GM21619 (cell line): Measurements from ENCODE around the gene STXBP2.
A peak's percentile ranks its signal among the peaks of the same experiment; 100 is the strongest.

Source experiments
- ATAC-seq: cut with Tn5 transposase; IDR thresholded peaks from one replicate; pipeline ENCODE4 v1.9.1; 2021; ENCODE audit not compliant: unreplicated experiment

STXBP2 gene

DNA sequence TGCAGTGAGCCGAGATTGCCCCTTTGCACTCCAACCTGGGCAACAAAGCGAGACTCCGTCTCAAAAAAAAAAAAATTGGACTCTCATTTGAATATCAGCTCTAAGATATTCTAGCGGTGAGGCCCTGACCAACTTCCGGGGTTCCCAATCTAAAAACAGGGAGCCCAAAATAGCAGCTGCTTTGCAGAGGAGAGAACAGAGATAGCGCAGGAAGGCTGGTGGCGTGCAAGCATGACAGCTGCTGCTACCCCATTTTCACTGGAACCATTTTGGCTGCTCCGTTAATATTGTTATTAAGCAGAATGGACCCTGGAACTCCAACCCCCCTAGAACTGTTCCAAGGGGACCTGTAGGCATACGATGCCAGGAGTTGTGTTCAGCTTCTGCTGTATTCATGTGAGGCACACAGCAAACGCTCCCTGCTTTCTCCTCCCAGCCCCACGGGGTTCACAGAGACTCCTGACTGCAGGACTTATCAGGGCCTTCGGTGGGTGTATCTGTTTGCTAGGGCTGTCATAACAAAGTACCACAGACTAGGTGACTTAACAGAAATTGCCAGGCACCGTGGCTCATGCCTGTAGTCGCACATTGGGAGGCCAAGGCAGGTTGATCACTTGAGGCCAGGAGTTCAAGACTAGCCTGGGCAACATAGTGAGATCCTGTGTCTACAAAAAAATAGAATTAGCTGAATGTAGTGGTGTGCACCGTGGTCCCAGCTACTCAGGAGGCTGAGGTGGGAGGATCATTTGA is 11.5 kb downstream of the STXBP2 start:
- ATAC-seq, result no peak

DNA sequence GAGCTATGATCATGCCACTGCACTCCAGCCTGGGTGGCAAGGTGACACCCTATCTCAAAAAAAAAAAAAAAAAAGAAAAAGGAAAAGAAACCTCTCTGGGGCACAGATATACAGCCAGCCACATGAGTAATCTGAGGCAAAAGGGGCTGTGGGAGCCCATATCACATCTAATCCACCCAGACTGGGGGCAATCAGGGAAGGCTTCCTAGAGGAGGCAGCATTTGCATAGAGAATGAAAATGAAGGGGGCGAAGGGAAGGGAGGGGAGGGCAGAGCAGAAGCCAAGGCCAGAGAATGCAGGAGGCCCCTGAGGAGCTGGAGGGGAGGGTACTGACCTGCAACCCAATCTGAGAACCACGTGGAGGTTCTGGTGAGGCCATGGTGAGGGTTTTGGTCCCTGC is 13.2 kb downstream of the STXBP2 start:
- no peak for ATAC-seq

DNA sequence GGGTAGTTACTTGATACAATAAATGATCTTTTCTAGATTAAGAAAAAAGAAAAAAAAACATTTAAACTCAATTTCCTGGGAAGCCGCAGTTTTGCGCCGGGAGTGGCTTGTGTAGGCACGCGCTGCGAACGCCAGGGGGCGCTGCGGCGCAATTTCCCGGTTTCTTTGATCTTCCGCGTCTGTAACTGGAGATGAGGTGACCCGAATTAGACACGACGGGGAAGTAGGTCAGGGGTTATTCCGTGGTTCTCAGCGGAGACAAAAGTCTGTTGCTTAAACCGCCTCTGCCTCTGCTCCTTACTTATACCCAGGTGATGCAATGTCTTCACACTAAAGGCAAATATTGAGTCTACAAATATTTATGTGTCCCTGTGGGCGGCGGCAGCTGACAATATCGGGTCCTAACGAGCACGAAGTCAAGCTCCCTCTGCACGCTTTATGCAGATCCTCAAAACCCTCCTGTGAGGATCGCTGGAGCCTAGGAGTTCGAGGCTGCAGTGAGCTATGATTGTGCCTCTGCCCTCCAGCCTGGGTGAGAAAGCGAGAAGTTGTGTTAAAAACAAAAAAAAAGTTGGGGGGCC is 15.2 kb downstream of the STXBP2 start:
- ATAC-seq, result no peak

DNA sequence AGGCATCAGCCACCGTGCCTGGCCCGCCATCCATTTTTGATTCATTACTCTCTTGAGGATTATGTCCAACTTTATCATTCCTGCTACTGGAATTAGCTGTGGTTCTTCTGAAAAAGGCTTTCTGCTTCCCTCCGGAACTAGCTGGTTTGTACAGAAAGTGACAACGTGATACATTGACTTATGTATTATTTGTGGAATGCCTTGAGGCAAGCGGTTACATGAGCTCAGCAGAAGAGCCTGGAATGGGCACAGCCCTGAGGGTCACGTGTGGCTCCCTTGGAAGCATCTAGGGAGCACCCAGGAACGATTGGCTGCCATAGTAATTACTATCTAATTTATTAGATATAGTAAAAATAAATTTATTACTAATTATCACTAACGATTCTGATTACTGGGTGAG is 17.5 kb downstream of the STXBP2 start:
- ATAC-seq, result no peak

DNA sequence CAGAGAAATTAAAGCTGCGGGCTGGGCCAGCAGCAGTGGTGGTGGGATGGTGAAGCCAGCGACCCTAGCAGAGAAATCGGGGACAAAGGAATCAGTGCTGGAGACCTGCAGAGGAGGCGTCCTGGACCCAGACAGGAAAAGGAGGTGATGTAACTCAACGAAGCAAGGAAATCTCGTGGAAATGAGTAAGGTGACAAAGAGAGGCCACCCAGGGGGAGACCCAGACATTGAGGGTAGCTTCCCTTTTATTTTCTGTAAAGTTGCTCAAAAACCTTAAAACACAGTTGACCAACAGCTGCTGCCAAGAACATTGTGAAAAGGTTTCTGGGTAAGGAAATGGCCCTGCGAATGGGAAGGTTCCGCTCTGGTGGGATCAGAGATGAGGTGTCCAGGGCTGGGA is 18.7 kb downstream of the STXBP2 start:
- no peak for ATAC-seq

DNA sequence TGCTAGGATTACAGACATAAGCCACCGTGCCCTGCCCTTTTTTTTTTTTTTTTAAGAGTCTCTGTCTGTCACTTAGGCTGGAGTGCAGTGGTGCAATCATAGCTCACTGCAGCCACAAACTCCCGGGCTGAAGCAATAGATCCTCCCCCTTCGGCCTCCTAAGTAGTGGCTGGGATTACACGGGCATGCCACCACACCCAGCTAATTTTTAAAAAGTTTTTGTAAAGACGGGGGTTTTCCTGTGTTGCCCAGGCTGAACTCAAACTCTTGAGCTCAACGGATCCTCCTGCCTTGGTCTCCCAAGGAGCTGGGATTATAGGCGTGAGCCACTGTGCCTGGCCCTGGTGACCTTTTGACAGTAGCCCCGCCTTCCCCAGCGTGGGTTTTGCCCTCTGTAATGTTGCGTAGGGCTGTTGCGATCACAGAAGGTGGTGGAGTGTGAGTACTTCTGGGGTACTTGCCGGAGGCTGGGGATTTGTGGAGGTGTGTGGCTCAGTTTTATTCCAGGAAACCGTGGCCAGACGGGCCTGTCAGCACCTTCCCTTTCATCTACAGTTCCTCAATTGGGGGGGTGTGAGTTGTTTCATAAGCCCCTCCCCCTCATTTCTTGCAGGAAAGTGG is 20.3 kb downstream of the STXBP2 start:
- no peak for ATAC-seq

DNA sequence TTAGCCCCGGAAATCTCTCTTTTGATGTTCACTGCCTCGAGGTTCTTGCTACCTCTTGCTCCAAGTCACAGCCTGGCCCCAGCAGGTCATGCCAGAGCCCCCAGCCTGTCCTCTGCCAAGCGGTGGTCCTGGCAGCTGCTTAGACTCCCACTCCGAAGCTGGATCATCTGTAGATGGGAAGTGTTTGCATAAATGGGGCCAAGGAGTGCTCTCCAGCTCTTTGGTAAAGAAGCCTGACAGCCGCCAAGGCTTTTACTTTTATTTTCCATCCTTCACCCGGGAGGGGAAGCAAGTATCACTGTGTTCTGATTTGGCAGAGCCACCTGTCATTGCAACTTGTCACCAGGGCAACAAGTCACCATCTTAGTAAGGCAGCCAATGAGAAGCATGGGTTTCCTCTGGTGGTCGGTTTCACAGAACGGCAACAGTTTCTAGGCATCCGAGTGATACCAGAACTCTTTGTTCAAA is 21.3 kb downstream of the STXBP2 start:
- ATAC-seq, result peak; percentile 78

DNA sequence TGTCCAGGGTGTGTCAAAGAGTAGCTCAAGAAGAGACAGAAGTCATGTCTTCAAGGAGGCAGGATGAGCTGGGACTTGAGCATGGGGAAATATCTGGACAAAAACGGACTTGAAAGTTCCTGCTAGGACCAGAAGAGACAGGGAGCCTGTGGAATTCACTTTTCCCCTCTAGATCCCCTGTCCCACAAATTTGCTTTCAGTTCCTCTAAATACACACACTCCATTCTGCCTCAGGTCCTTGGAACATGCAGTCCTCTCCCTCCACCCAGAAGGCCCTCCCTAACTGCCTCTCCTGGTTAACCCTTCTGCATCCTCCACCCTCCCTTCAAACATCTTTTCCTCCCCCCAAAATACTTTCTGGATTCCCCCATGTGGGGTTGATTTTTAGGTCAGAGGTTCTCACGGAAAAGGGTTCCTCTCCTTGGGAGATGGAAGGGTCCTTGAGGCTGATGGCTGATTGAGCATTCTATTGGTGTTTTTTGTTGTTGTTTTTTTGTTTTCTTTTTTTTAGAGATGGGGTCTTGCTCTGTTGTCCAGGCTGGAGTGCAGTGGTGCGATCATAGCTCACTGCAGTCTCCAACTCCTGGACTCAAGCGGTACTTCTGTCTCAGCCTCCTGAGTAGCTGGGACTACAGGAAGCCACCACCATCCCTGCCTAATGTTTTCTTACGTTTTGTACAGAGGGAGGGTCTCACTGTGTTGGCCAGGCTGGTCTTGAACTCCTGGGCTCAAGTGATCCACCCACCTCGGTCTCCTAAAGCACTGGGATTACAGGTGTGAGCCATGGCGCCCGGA is 25.0 kb downstream of the STXBP2 start:
- no peak for ATAC-seq

DNA sequence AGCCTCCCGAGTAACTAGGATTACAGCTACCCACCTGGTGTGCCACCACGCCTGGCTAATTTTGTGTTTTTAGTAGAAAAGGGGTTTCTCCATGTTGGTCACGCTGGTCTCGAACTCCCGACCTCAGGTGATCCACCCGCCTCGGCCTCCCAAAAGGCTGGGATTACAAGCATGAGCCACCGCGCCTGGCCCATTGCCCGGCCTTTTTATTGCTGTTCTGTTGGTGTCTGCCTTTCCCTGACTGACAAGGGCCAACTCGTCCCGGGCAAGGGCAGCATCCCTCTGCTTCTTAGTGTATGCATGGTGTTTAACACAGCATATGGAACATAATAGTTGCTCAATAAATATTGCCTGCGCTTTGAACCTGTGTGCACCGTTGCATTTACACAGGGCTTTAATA is 25.7 kb downstream of the STXBP2 start:
- ATAC-seq, result no peak

DNA sequence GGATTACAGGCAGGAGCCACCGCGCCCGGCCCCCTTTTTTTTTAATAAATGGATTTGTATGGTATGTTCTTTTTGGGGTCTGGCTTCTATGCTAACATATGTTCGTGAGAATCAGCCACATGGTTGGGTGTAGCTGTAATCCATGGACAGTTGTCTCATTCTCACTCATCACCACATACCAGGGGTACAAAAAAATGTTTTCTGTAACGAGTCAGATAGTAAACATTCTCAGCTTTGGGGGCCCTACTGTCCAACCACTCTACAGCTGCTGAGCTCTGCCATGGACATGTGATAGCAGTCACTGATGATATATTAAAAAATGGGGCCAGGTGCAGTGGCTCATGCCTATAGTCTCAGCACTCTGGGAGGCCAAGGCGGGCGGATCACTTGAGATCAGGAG is 26.8 kb downstream of the STXBP2 start:
- ATAC-seq, result no peak

DNA sequence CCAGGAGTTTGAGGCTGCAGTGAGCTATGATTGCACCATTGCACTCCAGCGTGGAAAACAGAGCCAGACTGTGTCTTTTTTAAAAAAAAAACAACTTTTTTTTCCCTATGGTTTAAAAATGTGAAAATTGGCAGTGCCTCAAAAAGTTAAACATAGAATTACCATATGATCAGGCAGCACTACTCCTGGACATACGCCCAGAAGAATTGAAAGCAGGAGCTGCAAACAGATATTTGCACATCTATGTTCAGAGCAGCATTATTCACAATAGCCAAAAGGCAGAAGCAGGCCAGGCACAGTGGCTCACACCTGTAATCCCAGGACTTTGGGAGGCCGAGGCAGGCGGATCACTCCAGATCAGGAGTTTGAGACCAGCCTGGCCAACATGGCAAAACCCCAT is 28.2 kb downstream of the STXBP2 start:
- ATAC-seq, result no peak

DNA sequence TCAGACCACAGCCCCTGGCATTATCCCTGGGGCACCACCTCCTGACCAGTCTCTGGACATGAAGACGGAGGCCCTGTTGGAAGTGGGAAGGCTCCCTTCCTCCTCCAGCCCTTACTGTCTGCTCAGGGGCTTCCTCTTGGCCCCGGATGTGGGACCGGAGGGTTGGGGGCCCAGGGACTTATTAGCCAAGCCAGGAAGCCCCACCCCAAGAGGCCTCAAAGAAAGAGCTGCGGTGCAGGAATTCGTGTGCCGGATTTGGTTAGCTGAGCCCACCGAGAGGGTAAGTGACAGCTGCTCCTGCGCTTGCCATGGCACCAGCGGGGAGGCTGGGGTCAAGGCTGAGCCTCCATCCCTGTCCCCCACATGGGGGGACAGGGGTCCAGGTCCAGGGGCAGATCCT is 31.9 kb downstream of the STXBP2 start, which contains the start of gene RETN:
RETN (plus strand) TSS at position 208 of the 400 bp plus-strand sequence. CDS start 278 bp downstream, outside the sequence.
- no peak for ATAC-seq

DNA sequence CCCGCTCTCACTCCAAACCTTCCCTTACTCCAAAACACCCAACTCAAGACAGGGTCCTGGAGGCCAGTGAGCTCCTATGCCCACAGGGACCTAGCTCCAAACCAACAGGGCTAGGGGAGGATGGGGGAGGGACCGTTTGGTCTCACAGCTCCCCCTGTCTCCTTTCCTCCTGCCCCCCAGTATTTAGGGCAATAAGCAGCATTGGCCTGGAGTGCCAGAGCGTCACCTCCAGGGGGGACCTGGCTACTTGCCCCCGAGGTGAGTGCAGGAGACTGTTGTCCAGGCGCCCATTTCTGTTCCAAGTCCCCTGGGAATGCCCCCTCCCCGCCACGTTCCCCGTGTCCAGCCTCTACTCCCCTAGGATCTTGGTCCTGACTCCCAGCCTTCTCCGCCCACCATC is 32.7 kb downstream of the STXBP2 start:
- ATAC-seq, result no peak

DNA sequence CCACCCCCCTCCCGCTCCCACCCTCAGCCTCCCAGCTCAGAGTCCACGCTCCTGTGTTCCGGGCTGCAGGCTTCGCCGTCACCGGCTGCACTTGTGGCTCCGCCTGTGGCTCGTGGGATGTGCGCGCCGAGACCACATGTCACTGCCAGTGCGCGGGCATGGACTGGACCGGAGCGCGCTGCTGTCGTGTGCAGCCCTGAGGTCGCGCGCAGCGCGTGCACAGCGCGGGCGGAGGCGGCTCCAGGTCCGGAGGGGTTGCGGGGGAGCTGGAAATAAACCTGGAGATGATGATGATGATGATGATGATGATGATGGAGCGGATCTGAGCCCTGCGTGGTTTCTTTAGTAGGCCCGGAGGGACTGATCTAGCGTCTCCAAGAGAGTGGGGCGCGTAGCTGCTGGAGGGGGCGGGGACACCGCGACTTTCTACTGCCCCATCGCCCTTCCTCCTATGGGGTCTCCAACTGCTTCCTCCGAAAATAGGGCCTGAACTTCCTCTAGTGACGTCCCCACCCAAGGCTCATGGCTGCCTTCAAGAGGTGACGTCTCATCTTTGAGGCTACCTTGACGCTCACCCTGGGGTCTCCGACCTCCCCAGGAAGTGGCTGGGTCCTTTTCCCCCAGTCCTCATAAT is 33.4 kb downstream of the STXBP2 start:
- no peak for ATAC-seq

DNA sequence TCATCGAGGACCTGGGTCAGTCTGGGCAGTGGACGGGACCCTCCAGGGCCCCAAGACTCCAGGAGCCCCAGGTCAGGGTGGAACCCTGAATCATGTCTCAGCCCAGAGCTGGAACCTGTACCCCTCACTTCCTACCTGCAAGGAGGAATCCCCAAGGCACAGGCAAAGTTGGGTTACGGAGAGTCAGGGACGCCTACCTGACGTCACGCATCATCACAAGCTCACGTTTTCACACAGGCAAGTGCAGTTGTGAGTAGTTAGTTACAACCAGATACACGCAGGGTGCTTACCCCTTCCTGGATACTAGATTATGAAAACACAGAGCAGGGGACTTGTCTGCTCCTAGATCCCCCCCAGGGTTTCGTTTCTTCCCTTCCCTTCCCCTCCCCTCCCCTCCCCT is 33.9 kb downstream of the STXBP2 start:
- ATAC-seq, result no peak

DNA sequence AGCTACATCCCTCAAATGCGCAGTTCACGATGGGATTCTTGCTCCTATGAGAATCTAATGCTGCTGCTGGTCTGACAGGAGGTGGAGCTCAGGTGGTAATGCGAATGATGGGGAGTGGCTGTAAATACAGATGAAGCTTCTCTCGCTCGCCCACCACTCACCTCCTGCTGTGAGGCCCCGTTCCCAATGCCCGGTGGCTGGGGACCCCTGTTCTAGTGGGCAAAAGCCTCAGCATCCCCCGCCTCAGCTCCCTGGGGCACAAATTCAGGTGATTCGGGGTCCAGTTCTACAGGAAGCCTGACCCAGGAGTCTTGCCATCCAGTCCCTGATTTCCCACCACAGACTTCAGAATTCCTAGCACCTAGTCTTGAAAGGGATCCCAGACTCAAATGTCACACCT is 35.6 kb downstream of the STXBP2 start:
- no peak for ATAC-seq

DNA sequence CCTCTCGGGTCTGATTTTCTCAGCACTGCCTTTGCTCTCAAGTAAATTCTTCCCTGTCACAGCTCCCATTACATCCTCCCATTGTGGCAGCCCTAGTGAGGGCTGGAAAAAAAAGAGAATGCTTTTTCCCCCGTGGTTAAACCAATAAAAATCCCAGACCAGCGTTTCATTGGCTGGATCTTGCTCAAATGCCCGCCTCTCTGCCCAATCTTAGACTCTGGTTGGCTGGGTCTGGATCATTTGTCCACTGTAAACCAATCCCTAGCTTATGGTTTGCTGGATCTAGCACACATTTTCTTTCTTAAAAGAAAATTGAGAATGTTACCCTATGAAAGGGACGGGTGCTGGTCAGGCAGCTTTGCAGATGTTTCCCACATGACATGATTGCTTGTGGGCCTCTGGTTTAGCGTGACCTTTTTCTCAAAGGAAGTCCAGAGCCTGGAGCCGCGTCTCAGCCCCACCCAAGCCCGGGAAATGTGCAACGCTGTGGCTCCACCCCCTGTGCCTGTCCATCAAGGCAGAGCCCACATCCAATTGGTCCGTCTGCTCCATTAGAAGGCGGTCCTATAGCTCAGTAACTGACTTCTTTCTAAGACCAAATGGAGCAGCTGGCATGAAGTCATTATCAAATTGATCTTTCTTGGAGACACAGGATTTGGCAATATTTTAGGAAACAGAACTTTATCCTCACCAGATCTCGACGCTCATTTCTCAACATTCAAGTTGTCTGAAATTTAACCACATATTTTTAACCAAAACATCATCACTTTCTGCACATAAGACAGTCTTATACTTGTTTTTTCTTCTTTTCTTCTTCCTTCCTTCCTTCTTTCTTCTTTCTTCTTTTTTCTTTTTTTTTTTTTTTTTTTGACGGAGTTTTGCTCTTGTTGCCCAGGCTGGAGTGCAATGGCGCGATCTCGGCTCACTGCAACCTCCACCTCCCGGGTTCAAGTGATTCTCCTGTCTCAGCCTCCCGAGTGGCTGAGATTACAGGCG is 37.4 kb downstream of the STXBP2 start:
- no peak for ATAC-seq

DNA sequence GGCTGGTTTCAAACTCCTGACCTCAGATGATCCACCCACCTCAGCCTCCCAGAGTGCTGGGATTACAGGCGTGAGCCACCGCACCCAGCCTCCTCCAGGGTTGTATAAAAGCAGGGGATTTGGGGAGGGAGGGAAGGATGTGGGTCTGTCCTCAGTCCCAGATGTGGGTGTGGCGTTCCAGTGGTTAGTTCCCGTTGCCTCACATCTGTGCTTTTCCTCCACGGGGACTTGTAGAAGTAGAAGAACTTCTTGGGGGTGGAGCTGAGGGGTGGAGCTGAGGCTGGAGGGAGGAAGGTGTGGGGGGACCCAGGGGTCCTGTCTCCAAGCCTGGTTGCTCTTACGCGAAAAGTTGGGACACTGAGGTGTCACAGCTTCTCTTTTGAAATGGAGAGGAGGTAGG is 39.5 kb downstream of the STXBP2 start:
- no peak for ATAC-seq

DNA sequence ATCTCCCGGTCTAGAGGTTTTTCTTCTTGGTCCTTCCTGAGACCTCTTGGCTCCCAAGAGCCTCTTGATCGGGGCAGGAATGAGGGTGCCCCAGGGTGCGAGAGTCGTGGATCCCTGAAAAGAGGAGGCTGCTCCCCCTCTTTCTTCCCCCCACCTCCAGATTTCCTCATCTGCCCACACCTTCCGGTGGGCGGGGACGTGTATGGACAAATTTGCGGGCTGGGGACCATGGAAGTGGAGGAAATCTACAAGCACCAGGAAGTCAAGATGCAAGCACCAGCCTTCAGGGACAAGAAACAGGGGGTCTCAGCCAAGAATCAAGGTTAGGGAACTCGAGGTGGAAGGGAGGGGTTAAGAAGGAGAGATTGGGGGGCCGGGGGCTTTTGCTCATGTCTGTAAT is 39.9 kb downstream of the STXBP2 start, which contains the start of gene MCEMP1:
MCEMP1 (plus strand) TSS at position 237 of the 400 bp plus-strand sequence; CDS start at position 268, 31 bp downstream.
- ATAC-seq, result no peak
